ENCODE measurements around the gene TTLL7. TPM values are rescaled to one million over a fixed set of nuclear protein-coding genes. Genes with fewer than 3 reads are reported as not detected.

TTLL7 gene
- total and polyA plus RNA-seq, 2 experiments from 2014 or later, result 4.1 to 6.7 TPM

DNA sequence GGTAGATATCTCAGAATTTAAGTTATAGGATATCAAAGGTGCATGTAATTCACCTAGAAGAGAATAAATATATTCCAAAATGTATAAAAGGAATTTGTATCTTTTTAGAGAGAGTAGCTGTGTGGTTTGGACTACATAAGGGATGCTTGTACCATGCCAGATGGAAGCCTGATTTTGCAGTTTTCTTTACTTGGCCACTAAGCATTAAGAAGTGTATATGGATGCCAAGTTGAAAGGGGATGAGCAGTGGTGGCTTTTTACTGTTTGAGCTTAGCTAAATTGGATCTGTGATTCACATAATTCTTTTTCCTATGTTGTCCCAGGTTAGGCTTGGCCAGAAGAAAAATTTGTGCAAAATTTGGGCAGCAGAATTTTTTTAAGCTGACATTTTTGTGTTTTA is 43.5 kb upstream of the TTLL7 start (continued):
- TF ChIP-seq ZNF462 (CRISPR knock-in tag; IDR thresholded peaks at IDR 0.05), result no peak
- TF ChIP-seq, protein P1, sequence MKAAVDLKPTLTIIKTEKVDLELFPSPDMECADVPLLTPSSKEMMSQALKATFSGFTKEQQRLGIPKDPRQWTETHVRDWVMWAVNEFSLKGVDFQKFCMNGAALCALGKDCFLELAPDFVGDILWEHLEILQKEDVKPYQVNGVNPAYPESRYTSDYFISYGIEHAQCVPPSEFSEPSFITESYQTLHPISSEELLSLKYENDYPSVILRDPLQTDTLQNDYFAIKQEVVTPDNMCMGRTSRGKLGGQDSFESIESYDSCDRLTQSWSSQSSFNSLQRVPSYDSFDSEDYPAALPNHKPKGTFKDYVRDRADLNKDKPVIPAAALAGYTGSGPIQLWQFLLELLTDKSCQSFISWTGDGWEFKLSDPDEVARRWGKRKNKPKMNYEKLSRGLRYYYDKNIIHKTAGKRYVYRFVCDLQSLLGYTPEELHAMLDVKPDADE (IDR thresholded peaks at IDR 0.05), result no peak
- TF ChIP-seq CTCF (conservative IDR thresholded peaks at IDR 0.05; ENCODE audit: low read depth in 2 of 2), result no peak
- TF ChIP-seq STAT1 (IDR thresholded peaks at IDR 0.05; ENCODE audit: unreplicated experiment), result no peak
- no peak for TF ChIP-seq ZNF331 (CRISPR knock-in tag; IDR thresholded peaks at IDR 0.05; ENCODE audit: low read depth)
- TF ChIP-seq JUNB (IDR thresholded peaks at IDR 0.05; ENCODE audit: unreplicated experiment), result no peak
- no peak for TF ChIP-seq POLR2AphosphoS5 (IDR thresholded peaks at IDR 0.05; ENCODE audit: low read depth)
- TF ChIP-seq EZH2 (IDR thresholded peaks at IDR 0.05; ENCODE audit: low read depth, unreplicated experiment), result no peak

All from GM23338 (cell line).